Fibroblast of lung (primary cell): ENCODE results near the gene BTBD16. TPM values are rescaled to one million over a fixed set of nuclear protein-coding genes. Genes with fewer than 3 reads are reported as not detected.

Experiments
- DNase-seq, 2 donors: peaks; one replicate each; pipeline versions ENCODE4 v3.0.0 to v3.0.0-alpha.2; 2010; ENCODE audit warnings: low read depth in 2 of 2
- H2AFZ ChIP-seq: 2 replicates; pipeline ENCODE4 v1.5.1; 2012; ENCODE audit warnings: low read length, control low read depth, inconsistent platforms
- H3K27ac ChIP-seq: 2 replicates; pipeline ENCODE4 v1.5.1; 2011; ENCODE audit warnings: low read length, control low read depth; ENCODE audit not compliant: insufficient read depth
- H3K27me3 ChIP-seq: 2 replicates; pipeline ENCODE4 v1.5.1; 2011; ENCODE audit warnings: mild to moderate bottlenecking, low read length; ENCODE audit not compliant: control insufficient read depth, insufficient read depth
- H3K36me3 ChIP-seq: 2 replicates; pipeline ENCODE4 v1.5.1; 2011; ENCODE audit warnings: low read length; ENCODE audit not compliant: control insufficient read depth, insufficient read depth
- H3K4me1 ChIP-seq: 2 replicates; pipeline ENCODE4 v1.5.1; 2011; ENCODE audit warnings: low read length; ENCODE audit not compliant: control insufficient read depth, insufficient read depth; ENCODE audit errors: extremely low read depth
- H3K4me2 ChIP-seq: 2 replicates; pipeline ENCODE4 v1.5.1; 2011; ENCODE audit warnings: low read length, control low read depth; ENCODE audit not compliant: insufficient read depth; ENCODE audit errors: extremely low read depth
- H3K4me3 ChIP-seq, 4 experiments: fragments of 200-600 bp in 1 of 4; sonication (generic) in 1 of 4; replicated peaks in 1 of 4; 2 replicates each; pipeline ENCODE4 v1.5.1; 2011 to 2016; ENCODE audit warnings: low read length in 4 of 4, low read depth in 3 of 4, mild to moderate bottlenecking in 3 of 4, control low read depth in 2 of 4, inconsistent platforms in 1 of 4, mixed read lengths in 1 of 4; ENCODE audit not compliant: insufficient read depth in 1 of 4; ENCODE audit errors: control extremely low read depth in 1 of 4
- H3K79me2 ChIP-seq: 2 replicates; pipeline ENCODE4 v1.5.1; 2012; ENCODE audit warnings: mild to moderate bottlenecking, low read length, inconsistent platforms; ENCODE audit not compliant: control insufficient read depth, insufficient read depth
- H3K9ac ChIP-seq: 2 replicates; pipeline ENCODE4 v1.5.1; 2011; ENCODE audit warnings: mild to moderate bottlenecking, low read length, control low read depth; ENCODE audit not compliant: insufficient read depth
- H3K9me3 ChIP-seq: 2 replicates; pipeline ENCODE4 v1.5.1; 2012; ENCODE audit warnings: low read depth, low read length; ENCODE audit not compliant: control insufficient read depth, insufficient read depth
- H4K20me1 ChIP-seq: 2 replicates; pipeline ENCODE4 v1.5.1; 2011; ENCODE audit warnings: low read length; ENCODE audit not compliant: control insufficient read depth, insufficient read depth; ENCODE audit errors: extremely low read depth
- CTCF ChIP-seq, 2 donors: IDR thresholded peaks in 1 of 2; conservative IDR thresholded peaks in 1 of 2; 1 replicate in 1 of 2; 2 replicates in 1 of 2; pipeline ENCODE4 v1.5.1; 2011 to 2012; ENCODE audit warnings: low read length in 2 of 2, control low read depth in 1 of 2, inconsistent platforms in 1 of 2, low read depth in 1 of 2, mild to moderate bottlenecking in 1 of 2
- EZH2 ChIP-seq: IDR thresholded peaks from 2 replicates; pipeline ENCODE4 v1.5.1; 2012; ENCODE audit warnings: low read length, control low read depth, mild to moderate bottlenecking; ENCODE audit errors: missing control alignments
- polyA plus RNA-seq, 2 donors: library from polyadenylated mRNA; depleted of rRNA in 1 of 2; stranded (reverse) in 1 of 2; unstranded in 1 of 2; fragments of >200 nt; gene quantifications; 2 replicates each; pipeline ENCODE4 v1.2.1, GENCODE V29; 2011 to 2012; ENCODE audit warnings: missing spikeins in 1 of 2
- total RNA-seq: library from RNA; depleted of rRNA; stranded (reverse); fragments of >200 nt; gene quantifications from 2 replicates; pipeline ENCODE4 v1.2.1, GENCODE V29; 2014

BTBD16 gene
- total and polyA plus RNA-seq, 2 donors (not counting 1 experiment from before 2014, with no cell fraction given), result not detected

GRCh38 chr10:122333037-122333436 is 61.9 kb downstream of the BTBD16 start:
- no peak overlapping the region for H3K27ac ChIP-seq
- H3K9me3 ChIP-seq, result no peaks in the 10 kb centered on the region
- no peaks in the 10 kb centered on the region for H3K36me3 ChIP-seq
- no peak overlapping the region for H3K9ac ChIP-seq
- no peaks in the 10 kb centered on the region for H3K79me2 ChIP-seq
- H3K4me3 ChIP-seq, result no peak overlapping the region
- no peak overlapping the region for H3K4me2 ChIP-seq
- no peaks in the 10 kb centered on the region for H4K20me1 ChIP-seq
- no peaks in the 10 kb centered on the region for H3K4me1 ChIP-seq
- peaks cover 6% of the 10 kb centered on the region for H3K27me3 ChIP-seq
- DNase-seq, result no peak
- no peak for TF ChIP-seq CTCF (conservative IDR thresholded peaks at IDR 0.05 in 1 of 2, IDR thresholded peaks at IDR 0.05 in 1 of 2; ENCODE audit: low read depth in 1 of 2, low read length in 2 of 2)
- no peak for TF ChIP-seq EZH2
- no peak overlapping the region for H2AFZ ChIP-seq

DNA sequence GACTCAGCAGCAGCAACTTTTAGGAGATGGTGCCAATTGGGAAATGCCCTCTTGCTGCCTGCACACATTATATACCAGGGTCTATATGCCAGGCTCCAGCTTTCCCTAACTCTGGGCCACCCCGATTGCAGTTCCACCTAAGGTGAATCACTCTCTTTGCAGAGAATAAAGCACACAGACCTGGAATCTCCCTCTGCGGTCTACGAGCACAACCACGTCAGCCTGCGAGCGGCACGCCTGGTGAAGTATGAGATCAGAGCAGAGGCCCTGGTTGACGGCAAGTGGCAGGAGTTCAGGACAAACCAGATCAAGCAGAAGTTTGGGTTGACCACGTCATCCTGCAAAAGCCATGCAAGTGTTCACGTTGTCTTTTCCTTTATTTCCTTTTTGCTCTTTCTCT is 65.2 kb downstream of the BTBD16 start:
- no peaks in the 10 kb centered on the region for H4K20me1 ChIP-seq
- no peak overlapping the region for H2AFZ ChIP-seq
- TF ChIP-seq EZH2 (no peak), CTCF (conservative IDR thresholded peaks at IDR 0.05 in 1 of 2, IDR thresholded peaks at IDR 0.05 in 1 of 2; ENCODE audit: low read depth in 1 of 2, low read length in 2 of 2) (no peak)
- H3K4me1 ChIP-seq, result no peaks in the 10 kb centered on the region
- H3K27ac ChIP-seq, result no peak overlapping the region
- H3K27me3 ChIP-seq, result no peaks in the 10 kb centered on the region
- no peaks in the 10 kb centered on the region for H3K9me3 ChIP-seq
- H3K36me3 ChIP-seq, result no peaks in the 10 kb centered on the region
- no peak overlapping the region for H3K9ac ChIP-seq
- H3K4me2 ChIP-seq, result no peak overlapping the region
- H3K4me3 ChIP-seq, result no peak overlapping the region
- H3K79me2 ChIP-seq, result no peaks in the 10 kb centered on the region
- DNase-seq, result no peak

DNA sequence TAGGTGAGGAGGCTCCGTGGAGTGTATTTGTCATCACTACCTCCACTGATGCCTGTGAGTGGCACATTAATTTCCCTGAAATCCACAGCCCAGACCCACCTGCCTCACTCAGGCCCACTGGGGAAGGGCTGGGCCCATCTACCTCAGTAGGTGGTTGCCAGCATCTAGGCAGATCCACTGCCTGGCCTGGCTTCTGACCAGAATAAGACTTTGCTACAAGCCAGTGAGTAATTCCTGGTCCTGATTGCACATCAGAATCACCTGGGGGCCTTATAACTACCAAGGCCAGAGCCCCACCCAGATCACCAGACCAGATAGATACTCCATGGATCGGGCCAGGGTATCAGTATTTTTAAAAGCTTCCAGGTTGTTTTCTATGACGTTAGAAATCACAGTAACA is 65.9 kb downstream of the BTBD16 start:
- no peak for DNase-seq
- Histone ChIP-seq H3K79me2 (no peaks in the 10 kb centered on the region), H3K4me3 (no peak overlapping the region), H3K9ac (no peak overlapping the region), H3K27me3 (no peaks in the 10 kb centered on the region), H3K9me3 (no peaks in the 10 kb centered on the region), H3K4me1 (no peaks in the 10 kb centered on the region), H2AFZ (no peak overlapping the region), H3K4me2 (no peak overlapping the region), H3K36me3 (no peaks in the 10 kb centered on the region), H4K20me1 (no peaks in the 10 kb centered on the region), H3K27ac (no peak overlapping the region)
- TF ChIP-seq CTCF (conservative IDR thresholded peaks at IDR 0.05 in 1 of 2, IDR thresholded peaks at IDR 0.05 in 1 of 2; ENCODE audit: low read depth in 1 of 2, low read length in 2 of 2), result no peak
- TF ChIP-seq EZH2, result no peak
